K562 (cell line): Measurements from ENCODE around the gene FAM89B. TPM values are rescaled to one million over a fixed set of nuclear protein-coding genes. Genes with fewer than 3 reads are reported as not detected.

ENCODE experiments used
- ATF1 ChIP-seq, 2 experiments: fragments of 450-650 bp in 1 of 2; IDR thresholded peaks; 2 replicates each; pipeline ENCODE4 v1.6.1; 2016; ENCODE audit warnings: missing compliant biosample characterization in 1 of 2, missing genetic modification characterization in 1 of 2
- CHD1 ChIP-seq: fragments of 200-600 bp; sonication (generic); IDR thresholded peaks from one replicate; pipeline ENCODE4 v1.6.1; 2012; ENCODE audit warnings: mild to moderate bottlenecking, moderate library complexity, low read length, inconsistent platforms
- DACH1 ChIP-seq: fragments of 450-650 bp; IDR thresholded peaks from 2 replicates; pipeline ENCODE4 v1.6.1; 2018; ENCODE audit not compliant: partially characterized antibody
- ELF4 ChIP-seq: fragments of 450-650 bp; formaldehyde crosslinking; IDR thresholded peaks from 2 replicates; pipeline ENCODE4 v1.4.0; 2022; ENCODE audit warnings: missing genetic modification characterization
- EP300 ChIP-seq: IDR thresholded peaks from 2 replicates; pipeline ENCODE4 v1.6.1; 2012; ENCODE audit warnings: low read length, improper control_type of control experiment
- ERF ChIP-seq: fragments of 450-650 bp; formaldehyde crosslinking; IDR thresholded peaks from 2 replicates; pipeline ENCODE4 v1.4.0; 2020; ENCODE audit warnings: mild to moderate bottlenecking, mixed read lengths
- HDAC1 ChIP-seq, 2 experiments: fragments of 450-650 bp; IDR thresholded peaks; 2 replicates each; pipeline ENCODE4 v1.6.1; 2016 to 2017; ENCODE audit warnings: inconsistent platforms in 1 of 2, mild to moderate bottlenecking in 1 of 2, moderate library complexity in 1 of 2
- IFI16 ChIP-seq: fragments of 250-450 bp; sonication (Bioruptor Pico); IDR thresholded peaks from 2 replicates; pipeline ENCODE4 v2.1.2; 2022; ENCODE audit warnings: mild to moderate bottlenecking, inconsistent platforms
- ILF3 ChIP-seq: fragments of 450-650 bp; IDR thresholded peaks from 2 replicates; pipeline ENCODE4 v1.6.1; 2018; ENCODE audit warnings: antibody characterized with exemption, mild to moderate bottlenecking, moderate library complexity, borderline replicate concordance
- MITF ChIP-seq: IDR thresholded peaks from 2 replicates; pipeline ENCODE4 v1.6.1; 2014; ENCODE audit warnings: antibody characterized with exemption
- NCOA4 ChIP-seq: fragments of 450-650 bp; IDR thresholded peaks from 2 replicates; pipeline ENCODE4 v1.6.1; 2018; ENCODE audit warnings: mild to moderate bottlenecking; ENCODE audit not compliant: partially characterized antibody
- NFE2L1 ChIP-seq: fragments of 450-650 bp; IDR thresholded peaks from 2 replicates; pipeline ENCODE4 v1.6.1; 2016; ENCODE audit warnings: missing genetic modification characterization, low read depth, mild to moderate bottlenecking, missing compliant biosample characterization, moderate library complexity, borderline replicate concordance
- NFYB ChIP-seq: IDR thresholded peaks from 2 replicates; pipeline ENCODE4 v1.6.1; 2011; ENCODE audit warnings: mild to moderate bottlenecking, moderate library complexity; ENCODE audit not compliant: insufficient read length; ENCODE audit errors: extremely low read depth
- NRF1 ChIP-seq, 2 experiments: fragments of 450-650 bp; IDR thresholded peaks in 1 of 2; conservative IDR thresholded peaks in 1 of 2; 2 replicates each; pipeline ENCODE4 v1.6.1; 2014; ENCODE audit warnings: mild to moderate bottlenecking in 2 of 2
- PBX2 ChIP-seq, 2 experiments: IDR thresholded peaks in 1 of 2; conservative IDR thresholded peaks in 1 of 2; 2 replicates each; pipeline ENCODE4 v1.6.1; 2016; ENCODE audit warnings: low read depth in 2 of 2, mild to moderate bottlenecking in 1 of 2, missing compliant biosample characterization in 1 of 2, missing genetic modification characterization in 1 of 2, moderate library complexity in 1 of 2
- PTRF ChIP-seq: fragments of 450-650 bp; IDR thresholded peaks from 2 replicates; pipeline ENCODE4 v1.6.1; 2016; ENCODE audit warnings: mild to moderate bottlenecking, missing genetic modification characterization, missing compliant biosample characterization
- SAP30 ChIP-seq: fragments of 200-600 bp; sonication (generic); IDR thresholded peaks from 2 replicates; pipeline ENCODE4 v1.6.1; 2012; ENCODE audit warnings: borderline replicate concordance, low read depth, mild to moderate bottlenecking, moderate library complexity, low read length, control low read depth, inconsistent platforms; ENCODE audit not compliant: insufficient read depth, poor library complexity, severe bottlenecking
- SMC3 ChIP-seq: conservative IDR thresholded peaks from 2 replicates; pipeline ENCODE4 v1.6.1; 2011; ENCODE audit warnings: low read depth, low read length, improper control_type of control experiment; ENCODE audit not compliant: insufficient read depth
- STAT5B ChIP-seq: fragments of 250-450 bp; sonication (Bioruptor Pico); IDR thresholded peaks from 2 replicates; pipeline ENCODE4 v1.8.0; 2021; ENCODE audit warnings: mild to moderate bottlenecking, inconsistent platforms
- XRCC3 ChIP-seq: fragments of 450-650 bp; IDR thresholded peaks from 2 replicates; pipeline ENCODE4 v1.6.1; 2017; ENCODE audit warnings: mild to moderate bottlenecking, moderate library complexity
- ZNF133 ChIP-seq: fragments of 250-450 bp; sonication (Bioruptor Pico); IDR thresholded peaks from 2 replicates; pipeline ENCODE4 v1.4.0; 2020; ENCODE audit warnings: mild to moderate bottlenecking
- ZNF146 ChIP-seq: IDR thresholded peaks from one replicate; pipeline ENCODE4 v1.6.1; 2018; ENCODE audit warnings: missing compliant biosample characterization; ENCODE audit not compliant: unreplicated experiment
- ZNF239 ChIP-seq: fragments of 250-450 bp; sonication (Bioruptor Pico); IDR thresholded peaks from 2 replicates; pipeline ENCODE4 v1.4.0; 2020; ENCODE audit warnings: mild to moderate bottlenecking
- ZNF253 ChIP-seq: fragments of 250-450 bp; sonication (Bioruptor Pico); conservative IDR thresholded peaks from 2 replicates; pipeline ENCODE4 v1.6.1; 2021; ENCODE audit warnings: mild to moderate bottlenecking
- ZNF707 ChIP-seq: fragments of 250-450 bp; sonication (Bioruptor Pico); conservative IDR thresholded peaks from 2 replicates; pipeline ENCODE4 v1.8.0; 2022; ENCODE audit warnings: inconsistent platforms, mild to moderate bottlenecking, moderate library complexity
- polyA plus RNA-seq, 8 experiments: library from polyadenylated mRNA; depleted of rRNA in 4 of 8; stranded (reverse) in 5 of 8; unstranded in 3 of 8; fragments of >200 nt; fragmentation: Nextera tagmentation in 2 of 8; fragmentation: Illumina TruSeq in 1 of 8; extraction: Ambion mirVana in 2 of 8; extraction: Trizol in 1 of 8; gene quantifications; 2 replicates each; pipeline versions ENCODE4 v1.2.1 to v1.2.3, GENCODE V29; 2011 to 2014; ENCODE audit warnings: inconsistent platforms in 1 of 8, missing spikeins in 1 of 8
- total RNA-seq, 7 experiments: library from RNA; depleted of rRNA in 6 of 7; stranded (reverse); fragments of >200 nt in 6 of 7; fragmentation: Illumina TruSeq in 2 of 7; extraction: Trizol in 2 of 7; gene quantifications; 2 replicates each; pipeline versions ENCODE4 v1.2.1 to v1.2.3, GENCODE V29; 2011 to 2021; ENCODE audit warnings: low replicate concordance in 1 of 7

FAM89B gene
- total and polyA plus RNA-seq, 9 of the 15 experiments (the other 6 are each of a cell fraction or from before 2014, with no cell fraction given), result 0.32 to 27.6 (median 11.9) TPM

- no peak for TF ChIP-seq PBX2 (CRISPR knock-in tag; IDR thresholded peaks at IDR 0.05; ENCODE audit: low read depth)
- TF ChIP-seq PBX2 (tag; conservative IDR thresholded peaks at IDR 0.05; ENCODE audit: low read depth), result no peak
- TF ChIP-seq NCOA4, result no peak
- TF ChIP-seq NFE2L1 (tag), result no peak
- peak; percentile 66 for TF ChIP-seq SMC3
- no peak for TF ChIP-seq MITF
- TF ChIP-seq ZNF253 (CRISPR knock-in tag), result no peak
- no peak for TF ChIP-seq ILF3
- TF ChIP-seq CHD1, result no peak
- no peak for TF ChIP-seq NFYB
- no peak for TF ChIP-seq HDAC1 (IDR thresholded peaks at IDR 0.05)
- no peak for TF ChIP-seq ZNF707
- TF ChIP-seq DACH1, result no peak
- TF ChIP-seq ZNF133 (CRISPR knock-in tag), result no peak
- TF ChIP-seq PTRF (tag), result no peak
- TF ChIP-seq ZNF146 (CRISPR knock-in tag), result no peak
- no peak for TF ChIP-seq ERF (CRISPR knock-in tag)
- TF ChIP-seq NRF1 (conservative IDR thresholded peaks at IDR 0.05 in 1 of 2, IDR thresholded peaks at IDR 0.05 in 1 of 2), result no peak
- TF ChIP-seq EP300, result 0 out of 2 replicates have a peak, but pooled peaks have one; percentile 12
- no peak for TF ChIP-seq ATF1 (CRISPR knock-in tag; IDR thresholded peaks at IDR 0.05)
- no peak for TF ChIP-seq ATF1 (tag; IDR thresholded peaks at IDR 0.05)
- TF ChIP-seq IFI16, result no peak
- TF ChIP-seq XRCC3, result no peak
- no peak for TF ChIP-seq ZNF239 (CRISPR knock-in tag)
- TF ChIP-seq ELF4, result no peak
- no peak for TF ChIP-seq STAT5B (CRISPR knock-in tag)
- TF ChIP-seq SAP30, result no peak
Measured at GRCh38 chr11:65588199-65589054, 16.1 kb downstream of the FAM89B start (continued).
